Heart right ventricle (tissue), 16 donors: ENCODE measurements around the gene CCDC40. TPM values are rescaled to one million over a fixed set of nuclear protein-coding genes. Genes with fewer than 3 reads are reported as not detected.

Source experiments
- ATAC-seq, 8 donors: fragments of 200-7000 bp; cut with Tn5 transposase; one replicate each; pipeline ENCODE4 v1.9.1; 2020; ENCODE audit warnings: mild to moderate bottlenecking in 8 of 8, moderate library complexity in 8 of 8, moderate number of reproducible peaks in 1 of 8
- DNase-seq, 2 donors: peaks; one replicate each; pipeline ENCODE4 v3.0.0-alpha.2; 2020
- H3K27ac ChIP-seq, 10 donors: fragments of 200-600 bp; sonication (generic) in 2 of 10; one replicate each; pipeline versions ENCODE4 v1.5.0 to v1.8.0; 2020 to 2022; ENCODE audit warnings: mild to moderate bottlenecking in 3 of 10
- H3K27me3 ChIP-seq, 7 donors: fragments of 200-600 bp; one replicate each; pipeline ENCODE4 v1.8.0; 2021 to 2022; ENCODE audit warnings: mild to moderate bottlenecking in 2 of 7
- H3K36me3 ChIP-seq, 9 donors: fragments of 200-600 bp; sonication (generic) in 1 of 9; one replicate each; pipeline versions ENCODE4 v1.5.0 to v1.8.0; 2020 to 2022; ENCODE audit warnings: mild to moderate bottlenecking in 2 of 9
- H3K4me1 ChIP-seq, 9 donors: fragments of 200-600 bp; sonication (generic) in 1 of 9; one replicate each; pipeline versions ENCODE4 v1.5.0 to v1.8.0; 2020 to 2022; ENCODE audit warnings: mild to moderate bottlenecking in 4 of 9
- H3K4me3 ChIP-seq, 10 donors: fragments of 200-600 bp; sonication (generic) in 2 of 10; one replicate each; pipeline versions ENCODE4 v1.5.0 to v1.8.0; 2020 to 2022; ENCODE audit warnings: mild to moderate bottlenecking in 7 of 10, moderate library complexity in 2 of 10
- H3K9me3 ChIP-seq, 11 donors: fragments of 200-600 bp in 10 of 11; sonication (generic) in 2 of 11; one replicate each; pipeline versions ENCODE4 v1.5.0 to v1.8.0; 2013 to 2022; ENCODE audit warnings: mild to moderate bottlenecking in 2 of 11, control low read depth in 1 of 11, moderate library complexity in 1 of 11
- CTCF ChIP-seq, 9 donors: fragments of 200-600 bp; sonication (generic) in 2 of 9; IDR thresholded peaks; one replicate each; pipeline versions ENCODE4 v1.5.0 to v1.8.0; 2021 to 2022; ENCODE audit warnings: antibody characterized with exemption in 9 of 9, mild to moderate bottlenecking in 5 of 9, moderate library complexity in 1 of 9
- WGBS, 2 donors: extraction: QIAGEN DNeasy Blood & Tissue Kit; methylation state at CpG; one replicate each; pipeline ENCODE4 v1.1.7; 2013; ENCODE audit warnings: inconsistent platforms in 1 of 2; 5-methylcytosine and 5-hydroxymethylcytosine counted together
- intact Hi-C, 10 donors: fragments of 100-400 bp; cut with DNase I; formaldehyde crosslinking; loops; one replicate each; pipeline versions ENCODE4 v1.11.1 to v1.14.2; 2022
- polyA plus RNA-seq, 2 donors: library from polyadenylated mRNA; stranded (reverse); fragments of 200-250 nt; gene quantifications; one replicate each; pipeline ENCODE4 v1.2.3, GENCODE V29; 2013
- total RNA-seq, 10 donors: library from RNA; stranded (reverse); fragmentation: NEBNext Ultra II Directional in 3 of 10; extraction: Animal tissue kit (Norgen Biotek cat#: 25700) in 3 of 10; gene quantifications; one replicate each; pipeline versions ENCODE4 v1.2.1 to v1.2.4, GENCODE V29; 2021 to 2023
- donor health status: Arrhythmogenic right ventricular cardiomyopathy.
- donor health status: ischemic (EF 13 %, LVEDD 7.1; RV severe dilation, severe dysfunction).
- donor health status: healthy with polysubstance abuse.
- donor health status: DM: no; HTN: yes; CAD: no.
- donor health status: DM: no; HTN: no; CAD: no.
- donor health status: ischemic (EF 25% LVEDD 6.9; RV normal size, moderate dysfunction).
- donor health status: ischemic (EF 25% LVEDD 5.7; RV mildly dilated, moderate dysfunction).
- donor health status: healthy.
- donor health status: DM: yes; HTN: yes; CAD: no.
- donor health status: Ischemic cardiomyopathy.
- donor health status: ischemic (EF 35%, LVEDD 5.7; RV mildly dilated, moderate dysfunction).
- donor health status: nonischemic (EF 11% LVEDD 7.7; RV severe dilation, severe dysfunction).
- donor health status: DM: yes; HTN: yes; CAD: no.
- donor health status: PGD.
- donor health status: ischemic (EF 29% LVEDD 5.4; RV normal size, mild dysfunction).
- donor health status: nonischemic (EF 23%, LVEDD 6.1; RV moderate dilation, normal function).

Gene CCDC40
- total and polyA plus RNA-seq, 12 donors, result 2.0 to 8.9 (median 6.6) TPM

GRCh38 chr17:80008848-80009247, 27.6 kb upstream of the CCDC40 start:
- peaks cover 0 to 37% (median 7%) of the 10 kb centered on the region in 9 donors for H3K36me3 ChIP-seq
- H3K27ac ChIP-seq, result no peak overlapping the region
- H3K9me3 ChIP-seq, result no peaks in the 10 kb centered on the region
- peak in 4 of 8 donors; percentile 3 to 40 (median 5) for ATAC-seq
- no peaks in the 10 kb centered on the region for H3K27me3 ChIP-seq
- no peak for DNase-seq
- no peak for TF ChIP-seq CTCF (IDR thresholded peaks at IDR 0.05)
- intact Hi-C loops, result loop anchor here in 5 of 10 donors (2.0 to 5.0 kb wide), 4 partner anchors 26 to 248 kb away; partner anchors contain the start of gene TBC1D16 (in 1 of the 5)
- no peak overlapping the region for H3K4me3 ChIP-seq
- WGBS, 2 donors, result 88 to 93% methylated on average over 18 of the region's 18 CpGs
- H3K4me1 ChIP-seq, result peaks cover 0 to 18% (median 8%) of the 10 kb centered on the region in 9 donors

GRCh38 chr17:80009391-80010282, 26.8 kb upstream of the CCDC40 start:
- Histone ChIP-seq H3K4me1 (peaks cover 0 to 18% (median 8%) of the 10 kb centered on the region in 9 donors), H3K9me3 (peaks cover 0 to 7% (median 0%) of the 10 kb centered on the region in 11 donors), H3K36me3 (peaks cover 0 to 37% (median 7%) of the 10 kb centered on the region in 9 donors), H3K27ac (no peak overlapping the region), H3K4me3 (no peak overlapping the region), H3K27me3 (no peaks in the 10 kb centered on the region)
- intact Hi-C loops, result loop anchor here in 5 of 10 donors (2.0 to 5.0 kb wide), 4 partner anchors 25 to 248 kb away; partner anchors contain the start of gene TBC1D16 (in 1 of the 5)
- ATAC-seq (peak in 1 of 8 donors; percentile 6), DNase-seq (no peak)
- WGBS, 2 donors, result 94 to 98% methylated on average over 34 of the region's 34 CpGs
- TF ChIP-seq CTCF (IDR thresholded peaks at IDR 0.05), result no peak

GRCh38 chr17:80010283-80010858, 26.1 kb upstream of the CCDC40 start:
- intact Hi-C loops, result no loop called here
- Histone ChIP-seq H3K27ac (no peak overlapping the region), H3K36me3 (peaks cover 0 to 37% (median 7%) of the 10 kb centered on the region in 9 donors), H3K4me3 (no peak overlapping the region), H3K9me3 (peaks cover 0 to 8% (median 0%) of the 10 kb centered on the region in 11 donors), H3K27me3 (no peaks in the 10 kb centered on the region), H3K4me1 (peaks cover 0 to 18% (median 8%) of the 10 kb centered on the region in 9 donors)
- ATAC-seq (no peak), DNase-seq (no peak)
- 92 to 95% methylated on average over 33 of the region's 33 CpGs for WGBS, 2 donors
- no peak for TF ChIP-seq CTCF (IDR thresholded peaks at IDR 0.05)

- DNase-seq (no peak), ATAC-seq (no peak)
- H3K27me3 ChIP-seq, result no peaks in the 10 kb centered on the region
- peaks cover 0 to 37% (median 7%) of the 10 kb centered on the region in 9 donors for H3K36me3 ChIP-seq
- 81 to 82% methylated on average over 10 of the region's 10 CpGs for WGBS, 2 donors
- no peak overlapping the region for H3K27ac ChIP-seq
- intact Hi-C loops, result no loop called here
- no peak overlapping the region for H3K4me3 ChIP-seq
- H3K9me3 ChIP-seq, result peaks cover 0 to 8% (median 0%) of the 10 kb centered on the region in 11 donors
- TF ChIP-seq CTCF (IDR thresholded peaks at IDR 0.05), result no peak
- H3K4me1 ChIP-seq, result peaks cover 0 to 8% (median 3%) of the 10 kb centered on the region in 9 donors
These were observed 24.4 kb upstream of the CCDC40 start for GRCh38 chr17:80011989-80012555.
